KOPT-K1 (cell line): ENCODE results near the gene OPN4.

Source experiments
- H3K27ac ChIP-seq: fragments of 200-600 bp; sonication (generic); 2 replicates; pipeline ENCODE4 v1.5.1; 2016; ENCODE audit warnings: antibody characterized with exemption, mild to moderate bottlenecking, low read depth, low read length; ENCODE audit not compliant: poor library complexity, severe bottlenecking
- H3K36me3 ChIP-seq: fragments of 200-600 bp; sonication (generic); 2 replicates; pipeline ENCODE4 v1.5.1; 2017; ENCODE audit warnings: antibody characterized with exemption, mild to moderate bottlenecking, low read length, moderate library complexity; ENCODE audit not compliant: insufficient read depth
- H3K9me3 ChIP-seq: fragments of 200-600 bp; sonication (generic); 2 replicates; pipeline ENCODE4 v1.5.1; 2017; ENCODE audit warnings: antibody characterized with exemption, low read length, mild to moderate bottlenecking; ENCODE audit not compliant: insufficient read depth, poor library complexity, severe bottlenecking

Gene OPN4

DNA sequence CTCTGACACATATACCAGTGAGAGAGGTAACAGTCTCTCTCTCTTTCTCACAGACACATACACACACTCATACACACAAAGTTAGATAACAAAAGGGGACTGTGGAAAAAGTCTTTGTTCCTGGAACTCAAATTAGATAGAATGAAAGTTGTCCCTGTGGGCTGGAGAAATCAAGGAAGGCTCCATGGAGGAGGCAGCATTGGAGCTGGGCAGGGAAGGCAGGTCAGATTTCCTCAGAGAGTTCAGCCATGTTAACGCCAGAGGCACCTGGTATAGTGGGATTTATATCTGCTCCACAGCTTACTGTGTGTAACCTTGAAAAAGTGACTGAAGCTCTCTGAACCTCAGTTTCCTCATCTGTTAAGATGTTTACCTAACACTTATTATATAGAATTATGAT lies 52.6 kb downstream of the OPN4 start:
- H3K9me3 ChIP-seq, result no peaks in the 10 kb centered on the region
- no peaks in the 10 kb centered on the region for H3K36me3 ChIP-seq
- H3K27ac ChIP-seq, result no peak overlapping the region

DNA sequence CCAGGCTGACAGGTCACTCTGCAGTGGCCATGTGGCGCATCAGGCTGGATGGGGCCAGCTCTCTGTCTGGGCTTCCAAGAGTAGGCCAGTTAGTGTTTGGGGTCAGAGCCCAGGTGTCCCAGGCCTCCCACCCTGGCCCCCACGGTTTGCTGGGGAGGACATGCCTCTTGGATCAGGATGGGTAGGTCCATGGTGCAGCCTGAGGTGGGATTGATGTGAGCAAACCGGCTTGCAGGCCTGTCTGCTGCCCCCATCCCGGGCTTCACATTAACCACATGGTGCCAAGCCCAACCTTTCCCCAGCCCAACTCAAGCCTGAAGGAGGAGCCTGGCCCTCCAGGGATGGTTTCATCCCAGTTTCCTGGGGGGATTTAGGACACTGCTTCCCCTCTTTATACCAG lies 53.2 kb downstream of the OPN4 start:
- no peaks in the 10 kb centered on the region for H3K36me3 ChIP-seq
- H3K9me3 ChIP-seq, result no peaks in the 10 kb centered on the region
- no peak overlapping the region for H3K27ac ChIP-seq

DNA sequence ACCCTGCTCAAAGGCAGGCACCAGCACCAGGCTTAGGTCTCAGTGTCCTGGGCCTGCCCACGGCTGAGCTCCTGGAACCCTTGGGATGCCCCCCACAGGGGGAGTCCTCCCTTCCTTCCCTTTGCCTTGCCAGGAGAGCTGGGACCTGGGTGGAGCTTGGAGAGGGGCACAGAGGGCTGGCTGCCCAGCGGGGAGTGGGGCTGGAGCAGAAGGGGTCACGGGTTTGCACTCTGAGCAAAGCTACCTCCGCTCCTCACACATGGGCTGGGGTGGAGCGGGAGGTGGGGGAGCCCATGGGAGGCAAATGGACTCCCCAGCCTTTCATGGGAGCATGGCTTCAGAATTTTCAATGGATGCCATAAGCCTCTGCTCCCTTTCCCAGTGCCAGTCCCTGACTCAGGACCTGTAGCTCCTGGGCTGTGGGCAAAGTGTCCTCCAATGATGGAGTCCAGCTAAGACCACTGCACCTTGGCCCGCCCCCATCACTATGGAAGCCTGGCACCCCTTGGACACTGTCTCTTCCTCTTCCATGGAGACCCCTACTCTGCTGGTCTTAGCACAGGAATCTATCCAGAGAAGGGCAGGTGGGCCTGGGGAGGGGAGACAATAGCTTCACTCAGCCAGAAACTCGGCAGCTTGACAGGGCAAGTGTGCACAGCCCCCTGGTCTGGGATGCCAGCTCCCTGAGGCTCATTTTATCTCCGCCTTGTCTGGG lies 53.9 kb downstream of the OPN4 start:
- no peaks in the 10 kb centered on the region for H3K9me3 ChIP-seq
- no peaks in the 10 kb centered on the region for H3K36me3 ChIP-seq
- H3K27ac ChIP-seq, result no peak overlapping the region

DNA sequence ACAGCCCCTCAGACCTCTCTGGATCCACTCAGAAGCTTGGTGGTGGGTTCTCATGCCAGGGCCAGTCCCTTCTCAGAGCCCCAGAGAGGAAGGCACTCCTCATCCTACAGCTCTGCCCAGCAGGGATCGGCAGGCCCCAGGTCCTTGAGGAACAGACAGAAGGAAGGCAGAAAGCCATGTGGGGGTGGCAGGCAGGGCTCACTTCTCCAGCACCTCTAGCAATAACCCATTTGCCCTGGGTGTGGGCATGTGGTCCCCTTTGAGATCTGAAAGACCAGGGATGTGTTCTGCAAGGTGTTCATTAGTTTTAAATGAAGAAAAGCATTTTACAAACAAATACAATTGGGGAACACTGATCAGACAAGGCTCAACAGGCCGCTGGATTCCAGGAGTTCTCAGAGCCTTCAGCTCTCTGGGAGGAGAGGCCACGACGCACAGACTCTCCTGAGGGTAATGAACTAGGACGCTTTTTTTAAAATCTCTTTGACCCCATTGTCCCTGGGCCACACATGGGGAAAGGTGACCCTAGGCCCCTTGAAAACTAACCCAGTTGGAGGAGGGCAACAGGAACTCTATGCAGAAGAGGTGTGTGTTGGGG lies 54.5 kb downstream of the OPN4 start:
- H3K36me3 ChIP-seq, result no peaks in the 10 kb centered on the region
- no peaks in the 10 kb centered on the region for H3K9me3 ChIP-seq
- H3K27ac ChIP-seq, result no peak overlapping the region

DNA sequence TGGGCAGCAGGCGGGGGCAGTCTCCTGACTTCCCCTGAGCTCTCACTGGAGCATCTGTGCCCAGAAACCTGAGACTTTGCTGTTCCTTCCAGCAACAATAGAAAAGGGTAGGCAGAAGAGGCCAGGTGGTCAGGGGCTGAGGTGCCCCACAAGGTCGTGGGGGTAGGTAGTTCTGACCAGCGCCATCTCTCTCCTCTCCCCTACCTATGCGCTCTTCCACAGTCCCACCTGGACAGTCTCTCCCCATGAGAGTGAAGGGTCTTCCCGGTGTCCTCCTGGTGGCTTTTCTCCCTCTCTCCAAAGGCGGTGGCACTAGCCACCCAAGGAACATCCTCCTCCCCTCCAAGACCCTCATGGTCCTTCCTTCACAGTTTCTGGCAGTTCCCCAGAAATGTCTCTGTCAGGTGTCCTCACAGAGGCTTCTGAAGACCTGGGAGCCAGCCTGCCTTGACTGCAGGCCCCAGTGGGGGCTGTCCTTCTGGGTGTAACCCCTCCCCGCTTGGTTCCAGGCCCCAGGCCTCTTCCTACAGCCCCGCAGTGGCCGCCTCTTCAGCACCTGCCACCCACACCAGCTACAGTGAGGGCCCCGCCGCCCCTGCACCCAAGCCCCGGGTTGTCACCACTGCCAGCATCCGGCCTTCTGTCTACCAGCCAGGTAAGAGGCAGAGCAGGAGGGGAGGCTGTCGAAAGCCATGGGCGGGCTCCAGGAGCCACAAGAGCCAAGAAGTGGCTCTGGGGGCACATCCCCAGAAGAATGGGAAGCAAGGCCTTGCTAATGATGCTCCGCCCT lies 55.2 kb downstream of the OPN4 start:
- no peak overlapping the region for H3K27ac ChIP-seq

DNA sequence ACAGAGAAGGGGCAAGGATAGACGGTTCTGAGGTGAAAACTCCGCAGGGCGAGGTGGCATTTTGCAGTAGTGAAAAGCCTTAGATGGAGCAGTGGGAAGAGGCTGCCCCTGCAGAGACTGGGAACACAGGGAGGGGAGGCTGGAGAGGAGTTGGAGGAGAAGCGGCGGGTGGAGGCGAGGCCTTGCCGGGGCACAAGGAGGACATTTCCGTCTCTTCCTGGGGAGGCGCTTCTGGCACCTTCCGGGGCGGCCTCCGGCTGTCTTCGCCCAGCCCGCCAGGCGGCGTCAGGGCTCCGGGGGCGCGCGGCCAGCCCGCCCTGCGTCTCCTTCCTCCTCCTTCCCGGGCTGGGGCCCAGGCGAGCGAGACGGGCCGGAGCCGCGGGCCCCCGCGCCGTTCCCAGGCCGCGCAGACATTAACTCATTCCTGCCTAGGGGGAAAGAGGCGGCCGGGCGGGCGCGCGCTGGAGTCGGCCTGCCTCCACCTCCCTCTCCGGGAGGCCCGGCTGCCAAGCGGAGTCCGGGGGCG lies 56.7 kb downstream of the OPN4 start:
- Histone ChIP-seq H3K27ac (peak overlapping the region; percentile 90), H3K9me3 (no peaks in the 10 kb centered on the region), H3K36me3 (no peaks in the 10 kb centered on the region)

More for the DNA sequence above, 55.2 kb downstream of the OPN4 start:
- H3K9me3 ChIP-seq, result no peaks in the 10 kb centered on the region
- H3K36me3 ChIP-seq, result no peaks in the 10 kb centered on the region

DNA sequence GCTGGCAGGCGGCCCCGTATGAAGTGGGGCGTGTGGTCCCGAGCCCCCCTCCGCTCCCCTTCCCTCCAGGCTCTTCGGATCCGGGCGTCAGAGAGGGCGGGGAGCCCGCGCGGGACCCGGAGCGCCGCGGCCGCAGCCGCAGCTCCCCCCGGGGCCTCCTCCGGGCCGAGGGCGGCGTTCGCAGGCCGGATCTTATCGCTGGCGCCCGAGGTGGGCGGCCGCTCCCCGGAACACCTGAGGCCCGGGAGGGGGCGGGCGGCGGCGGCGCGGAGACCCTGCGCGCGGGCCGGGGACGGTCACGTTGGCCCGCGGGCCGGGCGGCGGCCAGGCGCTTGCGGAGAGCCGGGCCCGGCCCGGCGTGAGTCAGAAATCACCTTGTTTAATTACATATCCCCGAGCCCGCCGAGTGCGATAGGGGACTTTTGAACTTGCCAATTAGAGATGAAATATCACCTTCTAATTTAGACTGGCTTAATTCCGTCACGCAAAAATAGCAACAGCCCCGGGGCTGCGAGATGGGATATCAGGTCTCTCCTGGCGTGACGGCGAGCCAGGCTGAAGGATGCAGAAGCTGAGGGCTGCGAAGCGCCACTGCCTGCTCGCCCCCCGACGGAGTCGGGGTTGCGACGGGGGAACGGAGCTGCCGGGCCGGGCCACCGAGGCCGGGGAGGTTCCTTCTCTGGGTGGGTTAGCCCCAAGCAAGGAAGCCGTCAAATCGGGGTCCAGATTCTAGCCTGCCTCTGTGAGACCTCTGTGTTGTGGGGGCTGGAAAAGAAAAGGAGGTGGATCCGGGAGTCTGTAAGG lies 57.4 kb downstream of the OPN4 start:
- peak overlapping the region; percentile 90 for H3K27ac ChIP-seq
- no peaks in the 10 kb centered on the region for H3K9me3 ChIP-seq
- H3K36me3 ChIP-seq, result no peaks in the 10 kb centered on the region

DNA sequence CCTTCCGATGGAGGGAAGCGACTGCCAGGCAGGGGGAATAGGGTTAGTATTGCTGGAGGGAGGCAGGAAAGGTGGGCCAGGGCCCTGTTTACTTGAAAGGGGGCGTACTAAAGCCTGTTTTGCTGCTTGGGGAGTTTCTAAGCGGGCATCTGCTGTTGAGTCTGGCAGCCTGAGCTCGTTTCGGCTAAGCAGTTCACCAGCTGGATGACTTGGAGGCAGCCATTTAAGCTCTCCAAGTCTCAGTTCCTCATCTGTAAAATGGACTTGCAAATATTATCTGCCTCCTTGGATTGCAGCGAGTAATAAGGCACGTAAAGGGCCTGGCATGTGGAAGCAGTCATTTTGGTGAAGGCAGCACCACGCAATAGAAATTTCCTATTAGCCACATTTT lies 58.0 kb downstream of the OPN4 start:
- peak overlapping the region; percentile 90 for H3K27ac ChIP-seq
- H3K36me3 ChIP-seq, result no peaks in the 10 kb centered on the region
- H3K9me3 ChIP-seq, result no peaks in the 10 kb centered on the region

DNA sequence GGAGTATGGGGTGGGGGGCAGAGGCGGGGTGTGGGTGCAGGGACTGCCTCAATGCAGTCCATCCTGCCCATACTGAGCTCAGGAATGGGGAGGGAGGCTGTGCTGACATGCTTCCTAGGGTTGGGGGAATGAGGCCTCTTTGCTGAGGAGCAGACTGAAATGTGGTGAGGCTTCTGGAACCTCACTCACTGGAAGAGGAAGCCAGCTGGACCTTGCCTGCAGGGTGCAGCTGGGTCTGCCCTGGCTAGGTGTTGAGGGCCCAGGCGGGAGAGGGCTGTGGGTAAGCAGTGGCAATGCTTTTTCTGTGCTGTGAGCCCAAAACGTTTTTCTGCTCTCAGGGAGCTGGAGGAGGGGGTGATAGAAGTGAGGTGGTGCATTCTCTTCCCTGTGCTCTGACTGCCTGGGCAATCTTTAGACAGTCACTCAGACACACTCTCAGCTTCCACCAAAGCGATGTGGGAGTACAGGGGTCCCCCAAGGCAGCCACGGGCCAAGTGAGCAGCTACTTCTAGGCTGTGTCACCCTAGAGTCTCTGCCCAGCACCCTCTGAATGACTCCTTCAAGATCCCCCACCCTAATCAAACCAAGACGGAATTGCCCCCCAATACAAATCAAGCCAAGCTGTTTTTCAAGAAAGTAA lies 60.9 kb downstream of the OPN4 start:
- H3K9me3 ChIP-seq, result no peaks in the 10 kb centered on the region
- H3K27ac ChIP-seq, result no peak overlapping the region
- no peaks in the 10 kb centered on the region for H3K36me3 ChIP-seq

DNA sequence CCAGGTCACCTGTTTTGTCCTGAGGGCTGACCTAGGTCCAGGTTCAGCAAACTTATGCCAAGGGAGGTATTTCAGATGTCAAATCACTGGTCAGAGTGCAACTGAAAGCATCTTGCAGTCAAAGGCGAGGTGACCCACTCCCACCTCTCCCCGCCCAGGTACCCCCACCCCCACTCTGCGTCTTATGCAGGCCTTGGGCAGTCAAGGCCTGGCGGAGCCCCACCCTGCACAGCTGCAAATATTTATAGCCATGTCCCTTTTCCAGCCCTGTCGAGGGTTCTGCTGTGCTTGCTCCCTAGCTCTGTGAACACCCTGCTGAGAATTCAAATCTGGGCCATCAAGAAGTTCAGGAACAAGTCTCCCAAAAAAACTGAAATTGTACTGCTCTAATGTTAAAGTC lies 61.5 kb downstream of the OPN4 start:
- Histone ChIP-seq H3K27ac (no peak overlapping the region), H3K9me3 (no peaks in the 10 kb centered on the region), H3K36me3 (no peaks in the 10 kb centered on the region)
